GM21576 (cell line): ENCODE data around the gene SLC39A3.

Experiments
- ATAC-seq: cut with Tn5 transposase; IDR thresholded peaks from one replicate; pipeline ENCODE4 v1.9.1; 2021; ENCODE audit warnings: mild to moderate bottlenecking, moderate library complexity; ENCODE audit not compliant: unreplicated experiment

The SLC39A3 gene, protein sequence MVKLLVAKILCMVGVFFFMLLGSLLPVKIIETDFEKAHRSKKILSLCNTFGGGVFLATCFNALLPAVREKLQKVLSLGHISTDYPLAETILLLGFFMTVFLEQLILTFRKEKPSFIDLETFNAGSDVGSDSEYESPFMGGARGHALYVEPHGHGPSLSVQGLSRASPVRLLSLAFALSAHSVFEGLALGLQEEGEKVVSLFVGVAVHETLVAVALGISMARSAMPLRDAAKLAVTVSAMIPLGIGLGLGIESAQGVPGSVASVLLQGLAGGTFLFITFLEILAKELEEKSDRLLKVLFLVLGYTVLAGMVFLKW

DNA sequence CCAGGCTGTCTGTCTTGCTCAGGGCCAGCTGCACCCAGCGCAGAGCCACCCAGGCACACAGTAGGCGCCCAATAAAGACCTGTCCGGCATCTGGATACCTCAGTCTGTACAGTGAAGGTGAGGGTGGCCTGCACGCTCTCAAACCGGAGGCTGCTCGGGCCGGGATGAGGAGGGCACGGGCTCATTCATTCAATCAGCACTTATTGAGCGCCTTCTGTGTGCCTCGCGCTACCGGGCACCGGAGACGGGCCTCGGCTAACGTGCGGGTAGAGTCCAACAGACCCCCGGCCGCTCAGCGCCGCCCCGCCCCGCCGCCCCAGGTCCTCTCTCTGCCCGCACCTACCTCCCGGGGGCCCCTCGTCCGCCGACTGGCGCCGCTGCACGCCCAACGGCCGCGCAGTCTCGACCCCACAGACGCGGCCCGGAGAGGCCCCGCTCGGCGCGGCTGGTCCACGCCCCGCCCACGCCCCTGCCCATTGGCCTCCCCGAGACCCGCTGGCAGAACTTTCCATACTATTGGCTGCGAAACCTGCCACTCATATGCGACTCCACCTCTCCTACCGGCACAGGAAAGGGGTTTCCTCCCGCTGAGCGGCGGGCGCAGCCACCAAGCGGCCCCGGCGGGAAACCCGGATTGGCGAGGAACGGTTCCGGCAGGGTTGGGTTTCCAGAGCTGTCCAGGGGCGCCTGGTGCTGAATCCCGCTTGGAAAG, at the start of gene SLC39A3:
Gene SLC39A3, minus strand, starts transcription at position 416 of the 712 bp plus-strand sequence. CDS start 2,760 bp downstream, outside the sequence.
- ATAC-seq, result peak; percentile 83

DNA sequence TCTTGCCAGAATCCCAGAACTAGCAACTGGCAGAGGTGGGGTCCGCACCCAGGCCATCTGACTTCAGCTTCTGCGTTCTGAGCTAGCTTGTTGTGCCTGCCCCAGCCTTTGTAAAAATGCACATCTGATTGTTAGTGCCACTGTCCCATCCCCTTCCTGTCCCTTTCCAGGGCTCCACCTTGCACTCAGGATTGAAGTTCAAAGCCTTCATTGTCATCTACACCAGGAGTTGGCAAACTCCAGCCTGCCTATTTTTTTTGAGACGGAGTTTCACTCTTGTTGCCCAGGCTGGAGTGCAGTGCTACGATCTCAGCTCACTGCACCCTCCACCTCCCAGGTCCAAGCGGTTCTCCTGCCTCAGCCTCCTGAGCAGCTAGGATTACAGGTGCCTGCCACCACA, 48.4 kb upstream of the SLC39A3 start:
- ATAC-seq, result no peak

DNA sequence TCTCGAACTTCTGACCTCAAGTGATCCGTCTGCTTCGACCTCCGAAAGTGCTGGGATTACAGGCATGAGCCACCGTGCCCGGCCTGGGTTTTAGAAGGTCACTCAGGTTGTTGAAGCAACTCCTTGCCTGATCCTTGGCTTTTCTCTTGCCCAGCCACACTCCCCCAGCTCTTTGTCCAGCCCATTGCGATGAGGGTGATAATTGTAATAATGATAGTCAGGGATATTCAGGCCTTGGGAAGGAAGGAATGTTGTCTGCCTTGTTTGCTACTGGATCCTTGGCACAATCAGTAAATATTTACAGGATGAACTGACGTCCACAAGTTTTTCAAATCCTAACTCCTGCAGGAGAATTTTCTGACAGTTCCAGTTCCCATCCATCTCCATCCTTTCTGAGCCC, 47.3 kb upstream of the SLC39A3 start:
- no peak for ATAC-seq

DNA sequence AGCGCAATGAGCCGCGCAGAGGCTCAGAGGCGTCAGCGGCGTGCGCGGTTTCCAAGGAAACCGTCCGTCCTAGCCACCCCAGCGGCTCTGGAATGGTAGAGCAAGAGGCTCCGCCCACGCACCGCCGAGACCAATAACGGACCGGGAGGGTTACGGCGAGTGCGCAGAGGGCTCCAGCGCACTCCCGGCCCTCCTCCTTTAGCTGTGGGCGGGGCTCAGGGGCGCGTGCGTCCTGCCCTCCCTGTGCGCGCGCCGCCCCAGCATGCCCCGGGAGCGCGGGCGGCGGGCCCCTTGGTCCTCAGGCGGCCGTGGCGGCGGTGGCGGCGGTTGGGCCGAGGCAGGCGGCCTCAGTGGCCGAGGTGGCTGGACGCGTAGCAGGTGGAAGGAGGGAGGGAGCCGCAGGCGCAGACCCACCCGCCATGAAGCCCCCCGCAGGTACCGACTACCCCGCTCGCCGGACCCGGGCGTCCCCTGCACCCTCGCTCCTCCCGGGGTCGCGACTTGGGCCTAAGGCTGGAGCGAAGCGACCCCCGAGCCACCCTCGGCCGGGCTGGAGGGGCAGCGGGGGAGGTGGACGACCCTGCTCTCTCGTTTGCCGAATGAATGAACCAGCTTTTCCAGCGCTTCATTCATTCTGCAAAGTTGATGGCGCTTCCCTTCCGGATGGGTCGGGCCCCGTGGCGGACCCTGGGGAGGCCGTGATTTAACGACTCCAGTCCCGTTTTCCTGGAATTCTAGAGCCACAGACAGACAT, 45.6 kb upstream of the SLC39A3 start, which contains the start of gene THOP1:
Gene THOP1, plus strand, starts transcription at position 260 of the 754 bp plus-strand sequence. Its CDS starts 160 bp downstream, at position 420.
- peak; percentile 62 for ATAC-seq

DNA sequence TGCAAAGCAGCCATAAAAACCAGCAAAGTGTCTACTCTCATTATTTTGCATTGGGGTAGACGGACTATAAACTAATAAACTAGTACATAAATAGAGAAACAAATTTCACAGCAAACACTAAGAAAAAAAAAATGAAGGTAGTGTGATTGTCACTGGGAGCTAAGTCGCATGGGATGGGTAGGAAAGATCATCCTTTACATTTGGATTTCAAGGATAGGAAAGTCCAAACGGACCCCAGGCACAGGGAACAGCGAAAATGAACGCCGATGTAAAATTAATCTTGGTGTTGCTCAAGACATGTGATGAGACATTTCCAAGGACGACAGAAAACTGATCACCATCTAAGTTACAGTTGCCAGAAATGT, 43.9 kb upstream of the SLC39A3 start:
- no peak for ATAC-seq

DNA sequence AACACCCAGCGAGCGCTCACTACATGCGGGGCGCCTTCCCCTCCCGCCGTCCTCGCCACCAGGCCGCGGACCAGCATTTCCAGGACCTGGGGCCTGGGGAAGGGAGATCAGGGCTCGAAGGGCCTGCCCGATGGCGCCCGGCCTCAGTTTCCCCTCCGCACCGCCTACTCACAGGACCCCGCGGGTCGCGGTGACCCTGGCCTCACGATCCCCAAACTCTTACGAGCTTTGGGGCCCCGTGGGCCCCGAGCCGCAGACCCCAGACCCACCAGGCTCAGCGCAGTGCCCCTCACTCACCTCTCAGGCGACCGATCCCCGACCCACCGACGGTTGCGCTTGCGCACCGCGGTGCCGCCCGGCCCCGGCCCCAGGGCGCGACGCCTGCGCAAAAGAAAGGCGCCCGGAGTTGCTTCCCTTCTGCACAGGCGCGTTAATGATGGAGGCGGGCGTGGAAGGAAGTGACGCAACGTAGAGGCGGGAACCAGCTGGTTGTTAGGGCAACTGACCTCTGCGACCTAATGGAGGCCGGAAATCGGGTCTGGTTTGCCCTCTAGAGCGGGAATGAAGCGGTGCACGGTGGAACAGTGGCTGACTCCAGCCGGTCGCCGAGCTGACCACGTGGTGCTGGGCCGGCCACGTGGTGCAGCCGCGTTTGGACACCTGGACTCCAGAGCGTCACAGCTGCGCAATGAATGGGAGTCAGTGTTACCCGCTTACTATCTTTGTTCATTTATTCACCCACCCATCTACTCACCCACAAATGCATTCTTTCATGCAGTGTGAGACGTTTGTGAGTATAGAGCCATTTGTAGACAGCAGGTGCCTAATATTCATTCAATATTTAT, 43.3 kb upstream of the SLC39A3 start, which contains the start of gene SGTA:
Gene SGTA, minus strand, starts transcription at position 338 of the 845 bp plus-strand sequence. CDS start 14,205 bp downstream, outside the sequence.
- ATAC-seq, result peak; percentile 71

DNA sequence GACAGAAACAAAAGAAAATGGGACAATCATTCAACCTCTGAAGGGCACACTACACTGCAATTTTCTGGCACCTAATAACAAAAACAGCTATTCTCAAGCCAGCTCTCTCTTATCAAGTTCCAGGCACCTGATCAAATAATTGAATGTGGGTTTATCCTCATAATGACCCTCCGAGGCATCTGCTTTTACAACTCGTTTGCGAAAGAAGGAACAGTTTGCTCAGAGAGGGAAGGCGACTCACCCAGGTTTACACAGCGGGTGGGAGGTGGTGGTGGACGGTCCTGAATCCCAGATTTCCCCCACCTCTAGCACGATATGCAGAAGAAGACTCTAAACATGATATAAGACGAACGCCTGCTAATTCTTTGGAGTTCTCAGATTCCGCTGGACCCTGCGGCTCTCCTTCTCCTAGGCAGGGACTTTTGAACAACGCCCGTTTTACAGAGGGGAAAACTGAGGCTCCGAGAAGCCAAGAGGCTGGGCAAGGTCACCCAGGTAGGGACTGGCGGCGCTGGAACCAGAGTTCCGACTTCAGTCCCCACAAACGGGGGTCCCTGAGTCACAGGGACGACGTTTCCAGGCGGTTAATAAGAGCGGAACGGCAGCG, 42.6 kb upstream of the SLC39A3 start:
- no peak for ATAC-seq

DNA sequence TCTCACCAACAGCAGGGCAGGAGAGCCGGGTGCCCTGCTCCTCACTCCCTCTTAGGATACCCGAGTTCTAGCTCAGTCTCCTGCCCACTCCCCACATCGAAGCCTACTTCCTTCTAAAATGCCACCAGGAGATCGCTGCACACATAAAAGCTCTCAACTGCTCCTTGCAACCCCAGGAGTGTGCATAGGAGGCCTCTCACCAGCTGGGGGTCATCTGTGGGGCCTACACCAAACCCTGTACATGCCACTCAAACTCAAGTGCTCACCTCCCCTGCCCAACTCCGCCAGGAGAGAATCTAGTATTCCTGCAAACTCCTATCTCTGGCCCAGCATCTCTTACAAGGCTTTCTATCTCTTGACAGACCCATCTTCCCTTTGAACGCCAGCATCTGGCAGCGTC, 40.5 kb upstream of the SLC39A3 start:
- ATAC-seq, result no peak

DNA sequence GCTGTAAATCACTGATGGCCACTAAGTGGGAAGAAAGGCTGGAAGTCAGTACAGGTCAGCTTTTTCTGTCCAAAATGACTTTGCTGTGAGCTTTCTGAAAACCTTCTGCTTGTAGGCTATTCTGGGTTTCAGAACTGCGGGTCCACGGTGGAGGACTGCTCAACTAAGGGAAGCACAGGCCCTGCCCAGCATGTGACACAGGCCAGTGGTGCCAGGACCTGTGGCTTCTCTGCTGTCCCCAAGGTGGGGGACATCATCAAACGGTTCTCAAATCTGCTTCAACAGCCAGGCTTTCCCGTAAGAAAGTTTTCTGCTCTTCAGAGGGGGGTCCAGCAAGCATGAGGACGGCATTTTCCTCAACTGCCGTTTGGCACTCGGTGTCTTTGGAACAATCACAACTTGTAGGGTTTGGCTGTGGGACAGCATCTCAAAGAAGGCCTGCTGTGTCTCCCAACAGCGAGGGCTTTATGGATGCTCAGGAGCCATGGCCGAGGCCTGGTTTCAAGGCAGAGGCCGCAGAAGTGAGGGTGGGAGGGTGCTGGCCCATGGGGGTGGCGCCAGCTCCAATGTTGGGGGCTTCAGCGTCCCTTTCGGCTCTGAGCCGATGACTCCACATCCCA, 39.4 kb upstream of the SLC39A3 start:
- ATAC-seq, result no peak

DNA sequence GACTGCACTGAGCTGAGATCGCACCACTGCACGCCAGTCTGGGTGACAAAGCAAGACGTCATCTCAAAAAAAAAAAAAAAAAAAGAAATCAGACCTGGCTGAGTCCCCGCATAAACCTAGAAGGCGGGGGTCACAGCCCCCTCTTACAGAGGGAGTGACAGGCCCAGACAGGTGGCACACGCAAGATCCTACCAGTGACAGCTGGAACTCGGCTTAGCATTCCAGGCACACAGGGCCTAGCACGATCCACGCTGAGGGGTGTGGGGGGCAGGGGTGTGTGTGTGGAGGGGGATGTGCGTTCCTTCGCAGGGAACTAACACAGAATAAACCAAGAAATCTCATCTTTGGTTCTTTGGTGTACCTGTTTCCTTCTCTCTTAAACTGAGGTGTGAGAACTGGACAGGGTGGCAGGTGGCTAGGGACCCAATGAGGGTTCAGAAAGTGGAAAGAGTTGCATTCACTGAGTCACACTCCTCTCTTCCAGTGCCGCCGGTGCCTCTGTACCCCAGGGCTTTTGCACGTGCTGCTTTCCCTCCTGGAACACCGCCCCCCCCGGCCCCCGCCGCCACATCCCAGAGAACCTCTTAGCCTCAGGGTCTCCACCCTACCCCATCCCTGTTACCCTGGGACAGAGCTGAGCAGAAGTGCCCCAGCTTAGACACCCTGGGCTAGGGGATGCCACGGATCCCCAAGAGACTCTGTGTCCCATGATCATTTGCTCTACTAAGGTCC, 38.3 kb upstream of the SLC39A3 start:
- ATAC-seq, result no peak

DNA sequence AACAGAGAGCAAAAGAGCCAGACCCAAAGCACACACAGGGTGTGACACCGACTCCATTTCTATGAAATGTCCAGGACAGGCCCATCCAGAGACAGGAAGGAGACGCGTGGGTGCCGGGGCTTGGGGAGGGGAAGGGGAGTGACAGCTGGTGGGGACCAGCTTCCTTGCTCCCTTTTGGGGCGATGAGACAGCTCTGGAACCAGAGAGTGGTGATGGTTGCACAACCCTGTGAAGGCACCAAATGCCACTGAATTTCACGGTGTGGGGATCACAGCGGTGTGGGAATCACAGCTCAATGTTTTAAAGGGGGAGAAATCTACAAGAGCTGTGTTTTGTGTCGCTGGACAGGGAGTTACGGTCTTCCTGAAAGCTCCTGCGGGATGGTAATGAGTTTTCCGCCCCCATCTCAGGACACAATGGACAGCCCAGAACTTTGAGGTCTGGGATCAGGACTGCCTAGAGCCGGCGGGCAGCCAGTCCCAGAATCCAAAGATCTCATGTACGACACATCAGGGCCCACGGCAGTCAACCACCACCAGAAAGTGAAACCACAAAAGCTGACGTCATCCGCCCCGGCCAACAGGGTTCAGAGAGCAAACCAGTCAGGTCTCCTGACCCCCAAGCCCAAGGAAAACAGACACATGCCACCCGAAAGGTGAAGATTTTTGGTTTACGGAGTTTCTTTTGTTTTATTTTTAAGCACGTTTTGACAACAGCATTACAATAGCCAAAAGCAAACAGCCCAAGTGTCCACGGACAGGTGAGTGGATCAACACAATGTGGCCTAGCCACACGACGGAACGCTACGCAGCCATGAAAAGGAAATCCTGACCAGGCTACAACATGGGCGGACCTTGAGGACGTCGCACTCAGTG, 36.0 kb upstream of the SLC39A3 start:
- no peak for ATAC-seq

DNA sequence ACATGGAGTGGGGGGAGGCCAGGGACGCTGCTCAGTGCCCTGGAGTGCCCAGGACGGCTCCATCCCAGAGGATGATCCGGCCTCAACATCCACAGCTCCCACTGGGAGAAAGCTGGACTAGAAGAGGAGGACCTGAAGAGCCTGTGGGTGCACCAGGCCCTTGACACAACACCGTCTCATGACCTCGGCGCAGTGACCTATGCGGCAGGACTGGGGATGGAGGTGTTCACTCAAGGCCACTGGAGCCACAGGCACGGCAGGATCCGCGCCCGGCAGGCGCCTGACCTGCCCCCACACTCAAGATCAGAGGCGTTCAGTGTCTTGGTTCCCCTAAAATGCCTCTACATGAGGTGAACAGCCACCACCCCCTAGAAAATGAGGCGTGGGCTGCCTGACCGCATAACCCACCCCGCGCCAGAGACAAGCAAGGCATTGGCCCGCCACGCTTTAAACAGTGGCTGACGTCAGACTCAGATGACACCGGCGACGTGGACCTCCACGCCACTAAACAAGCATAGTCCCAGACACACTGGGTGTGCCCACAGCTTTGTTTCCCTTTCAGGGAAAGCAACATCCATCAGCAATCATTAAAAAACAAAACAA, 35.2 kb upstream of the SLC39A3 start:
- ATAC-seq, result no peak

DNA sequence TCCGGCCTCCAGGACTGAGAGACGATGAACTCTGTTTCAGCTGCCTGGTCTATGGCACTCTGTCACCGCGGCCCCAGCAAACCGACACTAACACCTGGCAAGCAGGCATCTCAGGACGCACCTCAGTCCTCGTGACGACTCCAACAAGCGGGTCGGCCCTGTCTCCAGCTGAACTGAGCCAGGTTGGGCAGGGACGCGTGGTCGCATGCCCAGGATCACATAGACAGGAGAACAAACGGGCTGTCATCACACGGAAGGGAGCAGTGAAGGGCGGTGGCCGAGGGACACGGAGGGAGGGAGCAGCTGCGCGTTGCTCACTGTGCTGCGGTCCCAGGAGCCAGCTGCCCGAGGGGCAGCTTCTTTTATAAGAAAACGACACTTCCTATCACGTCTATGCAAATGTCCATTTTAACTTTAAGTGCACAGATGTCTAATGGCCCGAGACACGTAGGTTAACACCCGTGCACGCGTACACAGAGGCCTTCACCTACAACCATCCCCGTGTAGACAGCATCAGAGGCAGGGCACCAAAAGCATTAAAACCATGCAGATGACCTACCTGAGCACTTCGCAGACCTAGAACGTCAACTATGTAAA, 34.4 kb upstream of the SLC39A3 start:
- no peak for ATAC-seq

DNA sequence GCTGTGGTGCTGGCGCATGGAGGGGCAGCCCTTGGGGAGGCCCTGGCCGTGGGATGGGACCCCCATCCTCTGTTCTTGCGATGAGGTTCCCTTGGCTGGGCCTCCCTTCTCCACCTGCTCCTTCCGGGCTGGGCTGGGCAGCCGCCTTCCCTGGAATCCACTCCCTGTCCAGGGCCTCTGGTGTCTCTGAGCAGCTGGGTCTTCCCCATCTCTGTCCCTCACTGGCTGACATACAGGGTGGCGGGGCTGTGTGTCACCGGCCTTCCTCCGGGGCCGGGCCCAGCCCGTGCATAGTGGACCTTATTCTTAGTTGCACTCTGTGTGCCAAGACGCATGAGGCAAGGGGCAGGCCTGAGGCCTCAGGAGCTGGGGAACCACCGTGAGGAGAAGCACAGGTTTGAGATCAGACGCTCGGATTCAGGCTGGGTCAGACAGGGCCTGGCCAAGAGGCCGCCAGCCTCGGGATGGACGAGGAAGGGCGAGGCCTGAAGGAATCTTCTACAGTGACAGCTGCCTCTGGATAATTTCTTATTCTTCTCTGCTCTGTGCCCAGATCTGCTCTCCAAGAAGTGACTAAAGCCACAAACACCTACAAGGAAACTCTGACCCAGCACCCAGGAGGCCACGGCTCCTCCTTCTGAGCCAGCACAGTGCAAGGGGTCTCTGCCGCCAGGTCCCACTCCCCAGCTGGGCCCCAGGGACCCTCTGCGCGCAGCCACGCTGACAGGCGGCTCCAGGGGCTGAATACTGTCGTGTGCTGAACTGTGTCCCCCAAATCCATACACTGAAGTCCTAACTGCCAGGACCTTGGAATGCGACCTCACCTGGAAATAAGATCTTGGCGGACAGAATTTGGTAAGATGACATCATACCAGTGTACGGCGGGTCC, 32.2 kb upstream of the SLC39A3 start:
- ATAC-seq, result no peak

DNA sequence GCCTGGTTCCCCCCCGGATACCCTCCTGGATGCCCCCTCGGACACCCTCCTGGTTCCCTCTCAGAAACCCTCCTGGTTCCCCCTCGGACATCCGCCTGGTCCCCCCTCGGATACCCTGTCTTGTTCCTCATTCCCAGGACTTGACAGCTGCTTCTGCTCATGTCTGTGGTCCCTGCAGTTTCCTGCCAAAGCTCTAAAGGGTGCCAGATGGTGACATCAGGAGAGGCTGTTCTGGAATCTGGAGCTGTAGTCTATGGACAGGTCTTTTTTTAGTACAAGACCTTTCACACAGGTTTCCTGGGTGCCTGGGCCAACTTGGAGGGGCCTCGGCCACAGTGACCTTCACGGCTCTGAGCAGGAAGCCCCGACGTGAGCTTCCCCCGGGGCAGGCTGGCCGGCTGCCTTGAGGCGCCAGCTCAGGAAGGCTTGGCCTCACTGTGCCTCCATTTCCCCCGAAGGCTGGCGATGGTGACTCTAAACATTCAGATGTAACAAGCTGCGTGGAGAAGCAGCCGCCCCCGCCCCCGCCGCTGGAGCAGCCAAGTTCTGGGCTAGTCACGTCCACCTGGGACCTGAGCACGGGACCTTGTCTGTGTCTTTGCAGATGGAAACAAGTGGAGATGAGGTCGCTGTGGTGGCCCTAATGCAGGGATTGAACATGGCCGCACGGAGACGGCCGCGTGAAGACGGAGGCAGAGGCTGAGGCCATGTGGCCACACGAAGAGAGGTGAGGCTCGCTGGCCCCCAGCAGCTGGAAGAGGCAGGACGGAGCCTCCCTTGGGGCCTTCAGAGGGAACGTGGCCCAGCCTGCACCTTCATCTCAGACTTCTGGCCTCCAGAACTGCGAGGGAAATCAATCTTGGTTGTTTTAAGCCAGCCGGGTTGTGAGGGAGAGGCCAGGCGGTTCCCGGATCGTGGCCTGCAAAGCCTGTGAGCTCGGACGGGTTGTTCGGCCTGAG, 30.5 kb upstream of the SLC39A3 start:
- ATAC-seq, result no peak
